Thoracic aorta (tissue), 2 donors: Measurements from ENCODE around the gene CNTD1. TPM values are rescaled to one million over a fixed set of nuclear protein-coding genes. Genes with fewer than 3 reads are reported as not detected.

Experiments
- ATAC-seq: fragments of 150-250 bp; one replicate; pipeline ENCODE4 v1.8.0; 2017; ENCODE audit warnings: low read depth; ENCODE audit not compliant: insufficient number of reproducible peaks, low FRiP score
- DNase-seq: peaks from one replicate; pipeline ENCODE4 v3.0.0-alpha.2; 2020; ENCODE audit warnings: low spot score
- H3K27ac ChIP-seq, 2 donors: fragments of 200-600 bp; sonication (generic); 1 replicate in 1 of 2; 2 replicates in 1 of 2; pipeline ENCODE4 v1.5.1; 2016; ENCODE audit warnings: mild to moderate bottlenecking in 2 of 2, moderate library complexity in 2 of 2
- H3K27me3 ChIP-seq: fragments of 200-600 bp; sonication (generic); replicated peaks from 2 replicates; pipeline ENCODE4 v1.6.0; 2016; ENCODE audit warnings: mild to moderate bottlenecking; ENCODE audit not compliant: insufficient read depth
- H3K36me3 ChIP-seq: fragments of 200-600 bp; sonication (generic); one replicate; pipeline ENCODE4 v1.5.1; 2016
- H3K4me1 ChIP-seq, 2 donors: fragments of 200-600 bp; sonication (generic); 1 replicate in 1 of 2; 2 replicates in 1 of 2; pipeline versions ENCODE4 v1.5.1 to v1.6.0; 2016; ENCODE audit warnings: low read depth in 2 of 2, mild to moderate bottlenecking in 1 of 2; ENCODE audit not compliant: control insufficient read depth in 1 of 2
- H3K4me3 ChIP-seq: fragments of 200-600 bp; sonication (generic); 2 replicates; pipeline ENCODE4 v1.5.1; 2016; ENCODE audit warnings: mild to moderate bottlenecking
- H3K9me3 ChIP-seq: fragments of 200-600 bp; sonication (generic); 2 replicates; pipeline ENCODE4 v1.5.1; 2016
- CTCF ChIP-seq: fragments of 200-600 bp; sonication (generic); IDR thresholded peaks from one replicate; pipeline ENCODE4 v1.5.1; 2019; ENCODE audit warnings: antibody characterized with exemption
- total RNA-seq, 2 donors: library from RNA; depleted of rRNA; stranded (reverse); fragments of >200 nt; gene quantifications; one replicate each; pipeline versions ENCODE4 v1.1.0 to v1.2.3, GENCODE V29; 2016

CNTD1 gene
- total RNA-seq, 2 donors from 2014 or later, result not detected

GRCh38 chr17:42780851-42781638 lies 17.6 kb upstream of the CNTD1 start:
- H3K4me3 ChIP-seq, result peak overlapping the region; percentile 50
- H3K27ac ChIP-seq, result no peak overlapping the region
- ATAC-seq (no peak), DNase-seq (no peak)
- peaks cover 3 to 21% of the 10 kb centered on the region in 2 donors for H3K4me1 ChIP-seq
- no peak for TF ChIP-seq CTCF
- H3K9me3 ChIP-seq, result no peaks in the 10 kb centered on the region
- peaks cover 9% of the 10 kb centered on the region for H3K27me3 ChIP-seq
- peaks cover 31% of the 10 kb centered on the region for H3K36me3 ChIP-seq

- Histone ChIP-seq H3K4me3 (no peak overlapping the region), H3K27ac (no peak overlapping the region), H3K36me3 (peaks cover 26% of the 10 kb centered on the region), H3K9me3 (no peaks in the 10 kb centered on the region), H3K4me1 (peaks cover 3 to 21% of the 10 kb centered on the region in 2 donors), H3K27me3 (peaks cover 9% of the 10 kb centered on the region)
- DNase-seq (no peak), ATAC-seq (no peak)
- TF ChIP-seq CTCF, result no peak
These were observed 17.0 kb upstream of the CNTD1 start for GRCh38 chr17:42781639-42782165.

GRCh38 chr17:42782166-42783061 lies 16.2 kb upstream of the CNTD1 start:
- Histone ChIP-seq H3K27ac (no peak overlapping the region), H3K4me1 (peaks cover 3 to 21% of the 10 kb centered on the region in 2 donors), H3K36me3 (peaks cover 20% of the 10 kb centered on the region), H3K4me3 (no peak overlapping the region), H3K9me3 (no peaks in the 10 kb centered on the region), H3K27me3 (peaks cover 9% of the 10 kb centered on the region)
- ATAC-seq, result no peak
- no peak for DNase-seq
- no peak for TF ChIP-seq CTCF

- peaks cover 3 to 21% of the 10 kb centered on the region in 2 donors for H3K4me1 ChIP-seq
These were observed 15.4 kb upstream of the CNTD1 start for GRCh38 chr17:42783062-42783790.

More at GRCh38 chr17:42783062-42783790, 15.4 kb upstream of the CNTD1 start:
- Histone ChIP-seq H3K9me3 (no peaks in the 10 kb centered on the region), H3K27me3 (peaks cover 9% of the 10 kb centered on the region), H3K27ac (no peak overlapping the region), H3K4me3 (no peak overlapping the region), H3K36me3 (peaks cover 14% of the 10 kb centered on the region)
- TF ChIP-seq CTCF, result no peak
- ATAC-seq, result no peak
- no peak for DNase-seq
